Upper lobe of right lung (tissue), 1 donor: Measurements from ENCODE around the gene DYTN. TPM values are rescaled to one million over a fixed set of nuclear protein-coding genes. Genes with fewer than 3 reads are reported as not detected.
"Not testable (repeated sequence)": the region's sequence is repeated elsewhere in the genome, so short reads cannot be mapped to it uniquely, and the experiment has no call there.

Experiments used
- ATAC-seq: fragments of 200-7000 bp; cut with Tn5 transposase; one replicate; pipeline ENCODE4 v1.9.1; 2020; ENCODE audit warnings: mild to moderate bottlenecking, moderate library complexity
- DNase-seq: peaks from one replicate; pipeline ENCODE4 v3.0.0-alpha.2; 2020
- H3K27ac ChIP-seq: fragments of 200-600 bp; one replicate; pipeline ENCODE4 v1.8.0; 2022
- H3K27me3 ChIP-seq: fragments of 200-600 bp; one replicate; pipeline ENCODE4 v1.8.0; 2022; ENCODE audit warnings: mild to moderate bottlenecking
- H3K36me3 ChIP-seq: fragments of 200-600 bp; one replicate; pipeline ENCODE4 v1.8.0; 2022
- H3K4me1 ChIP-seq: fragments of 200-600 bp; one replicate; pipeline ENCODE4 v1.8.0; 2022
- H3K4me3 ChIP-seq: fragments of 200-600 bp; one replicate; pipeline ENCODE4 v1.8.0; 2022; ENCODE audit warnings: mild to moderate bottlenecking
- H3K9me3 ChIP-seq: fragments of 200-600 bp; one replicate; pipeline ENCODE4 v1.8.0; 2022
- intact Hi-C: fragments of 100-400 bp; cut with DNase I; formaldehyde crosslinking; loops from one replicate; pipeline ENCODE4 v1.11.0; 2022
- total RNA-seq: library from RNA; stranded (reverse); fragmentation: NEBNext Ultra II Directional; extraction: Animal tissue kit (Norgen Biotek cat#: 25700); gene quantifications from one replicate; pipeline ENCODE4 v1.2.1, GENCODE V29; 2021
- TF ChIP-seq, protein P1 (sequence below): fragments of 200-600 bp; IDR thresholded peaks from one replicate; pipeline ENCODE4 v1.8.0; 2022; ENCODE audit warnings: antibody characterized with exemption
- donor health status: DM: no; HTN: yes; CAD: no; lungs with severe emphysema.

The DYTN gene
- total RNA-seq, 1 donor from 2014 or later: not detected

DNA sequence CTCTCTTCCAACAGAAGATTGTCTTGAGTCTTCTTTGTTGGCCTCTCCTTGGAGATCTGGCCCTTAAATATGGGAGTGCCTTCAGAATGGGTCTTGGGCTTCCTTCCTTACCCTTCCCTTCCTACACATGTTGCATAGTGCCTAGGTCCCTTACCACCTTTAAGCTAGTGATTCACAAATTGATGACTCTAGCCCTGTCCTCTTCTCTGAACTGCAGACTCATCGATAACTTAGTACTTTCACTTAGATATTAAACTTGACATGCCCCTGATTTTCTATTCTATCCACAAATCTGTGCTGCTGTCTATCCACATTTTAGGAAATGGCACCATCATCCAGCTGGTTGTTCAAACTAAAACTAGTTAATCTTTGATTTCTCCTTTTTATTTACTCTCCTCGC is 9.1 kb upstream of the DYTN start:
- H3K27me3 ChIP-seq: no peaks in the 10 kb centered on the region
- H3K4me3 ChIP-seq: no peak overlapping the region
- H3K27ac ChIP-seq: no peak overlapping the region
- no peaks in the 10 kb centered on the region for H3K9me3 ChIP-seq
- no peaks in the 10 kb centered on the region for H3K4me1 ChIP-seq
- intact Hi-C loops: no loop called here
- ATAC-seq (no peak), DNase-seq (no peak)
- TF ChIP-seq, protein P1, sequence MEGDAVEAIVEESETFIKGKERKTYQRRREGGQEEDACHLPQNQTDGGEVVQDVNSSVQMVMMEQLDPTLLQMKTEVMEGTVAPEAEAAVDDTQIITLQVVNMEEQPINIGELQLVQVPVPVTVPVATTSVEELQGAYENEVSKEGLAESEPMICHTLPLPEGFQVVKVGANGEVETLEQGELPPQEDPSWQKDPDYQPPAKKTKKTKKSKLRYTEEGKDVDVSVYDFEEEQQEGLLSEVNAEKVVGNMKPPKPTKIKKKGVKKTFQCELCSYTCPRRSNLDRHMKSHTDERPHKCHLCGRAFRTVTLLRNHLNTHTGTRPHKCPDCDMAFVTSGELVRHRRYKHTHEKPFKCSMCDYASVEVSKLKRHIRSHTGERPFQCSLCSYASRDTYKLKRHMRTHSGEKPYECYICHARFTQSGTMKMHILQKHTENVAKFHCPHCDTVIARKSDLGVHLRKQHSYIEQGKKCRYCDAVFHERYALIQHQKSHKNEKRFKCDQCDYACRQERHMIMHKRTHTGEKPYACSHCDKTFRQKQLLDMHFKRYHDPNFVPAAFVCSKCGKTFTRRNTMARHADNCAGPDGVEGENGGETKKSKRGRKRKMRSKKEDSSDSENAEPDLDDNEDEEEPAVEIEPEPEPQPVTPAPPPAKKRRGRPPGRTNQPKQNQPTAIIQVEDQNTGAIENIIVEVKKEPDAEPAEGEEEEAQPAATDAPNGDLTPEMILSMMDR: no peak
- H3K36me3 ChIP-seq: no peaks in the 10 kb centered on the region

DNA sequence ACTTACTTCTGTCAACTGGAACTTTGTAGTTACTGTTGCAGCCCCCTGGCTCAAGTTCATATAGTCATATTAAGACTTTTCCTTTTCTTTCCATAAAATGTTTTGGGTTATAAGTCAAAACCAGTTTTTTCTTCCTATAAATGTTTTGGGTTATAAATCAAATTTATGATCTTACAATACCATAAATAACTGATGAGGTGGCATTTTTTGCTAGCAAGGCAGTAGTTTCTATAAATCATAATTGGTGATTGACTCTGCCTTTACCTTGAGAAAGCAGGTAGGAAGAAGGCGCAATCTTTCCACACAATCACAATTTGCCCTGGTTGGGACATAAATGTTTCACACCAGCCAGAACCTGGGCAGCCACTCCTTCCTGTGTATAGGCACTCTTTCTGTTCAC is 5.1 kb upstream of the DYTN start:
- no peak for DNase-seq
- intact Hi-C loops: no loop called here
- ATAC-seq: no peak
- Histone ChIP-seq H3K27me3 (no peaks in the 10 kb centered on the region), H3K36me3 (no peaks in the 10 kb centered on the region), H3K9me3 (no peaks in the 10 kb centered on the region), H3K4me1 (no peaks in the 10 kb centered on the region), H3K4me3 (no peak overlapping the region), H3K27ac (no peak overlapping the region)
- TF ChIP-seq, protein P1: no peak

DNA sequence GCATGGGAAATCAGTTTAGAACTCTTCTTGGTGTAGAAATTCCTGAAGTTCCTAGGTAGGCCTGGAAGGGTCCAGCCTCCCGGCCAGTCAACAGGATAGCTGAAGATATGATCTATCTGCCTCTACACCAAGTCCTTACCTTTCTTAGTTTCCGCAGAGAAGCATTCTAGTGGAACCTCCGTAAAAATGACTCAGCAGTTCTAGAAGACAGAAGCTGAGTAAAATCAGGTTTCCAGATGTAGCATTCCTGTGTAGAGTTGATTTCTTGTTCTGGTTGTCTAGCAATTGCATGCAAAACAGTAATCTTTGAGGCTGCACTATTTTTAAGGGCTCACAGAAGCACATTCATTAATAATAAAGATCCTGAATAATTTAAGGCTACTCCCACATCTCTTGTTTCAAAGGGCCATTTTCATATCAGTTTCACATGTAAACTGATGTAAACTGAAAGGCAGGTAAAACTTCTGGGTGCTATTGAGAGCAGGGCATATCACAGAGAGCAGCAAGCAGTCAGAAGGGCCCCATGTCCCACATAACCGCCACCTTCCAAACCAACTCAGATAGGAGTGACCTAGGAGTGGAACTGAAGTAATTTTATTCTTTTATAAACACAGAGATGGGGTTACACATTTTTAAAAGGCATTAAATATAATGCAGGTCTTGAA is 3.2 kb upstream of the DYTN start:
- Histone ChIP-seq H3K4me1 (no peaks in the 10 kb centered on the region), H3K4me3 (no peak overlapping the region), H3K27ac (no peak overlapping the region), H3K27me3 (no peaks in the 10 kb centered on the region), H3K9me3 (no peaks in the 10 kb centered on the region), H3K36me3 (no peaks in the 10 kb centered on the region)
- TF ChIP-seq, protein P1: no peak
- ATAC-seq (no peak), DNase-seq (no peak)
- intact Hi-C loops: no loop called here

DNA sequence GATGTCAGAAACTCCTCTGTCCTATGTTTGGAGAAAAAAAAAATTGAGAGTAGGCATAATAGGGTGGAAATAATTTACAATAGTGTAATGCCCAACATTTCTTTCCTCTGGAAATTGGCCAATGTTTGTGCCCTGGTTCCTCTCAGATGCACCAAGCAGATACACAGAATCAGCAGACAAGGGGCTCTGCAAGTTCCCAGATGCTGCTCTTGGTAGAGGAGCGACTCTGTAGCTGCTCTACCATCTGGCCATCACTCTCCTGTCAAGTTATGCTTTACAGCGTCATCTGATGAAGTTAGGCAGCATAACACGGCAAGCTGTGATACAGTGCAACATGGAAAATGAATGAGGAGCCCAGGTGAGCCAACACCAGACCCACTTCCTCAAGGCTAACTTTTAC is 1.6 kb downstream of the DYTN start:
- TF ChIP-seq, protein P1: no peak
- intact Hi-C loops: no loop called here
- DNase-seq (no peak), ATAC-seq (no peak)
- Histone ChIP-seq H3K27me3 (no peaks in the 10 kb centered on the region), H3K4me1 (no peaks in the 10 kb centered on the region), H3K36me3 (no peaks in the 10 kb centered on the region), H3K4me3 (no peak overlapping the region), H3K9me3 (no peaks in the 10 kb centered on the region), H3K27ac (no peak overlapping the region)

DNA sequence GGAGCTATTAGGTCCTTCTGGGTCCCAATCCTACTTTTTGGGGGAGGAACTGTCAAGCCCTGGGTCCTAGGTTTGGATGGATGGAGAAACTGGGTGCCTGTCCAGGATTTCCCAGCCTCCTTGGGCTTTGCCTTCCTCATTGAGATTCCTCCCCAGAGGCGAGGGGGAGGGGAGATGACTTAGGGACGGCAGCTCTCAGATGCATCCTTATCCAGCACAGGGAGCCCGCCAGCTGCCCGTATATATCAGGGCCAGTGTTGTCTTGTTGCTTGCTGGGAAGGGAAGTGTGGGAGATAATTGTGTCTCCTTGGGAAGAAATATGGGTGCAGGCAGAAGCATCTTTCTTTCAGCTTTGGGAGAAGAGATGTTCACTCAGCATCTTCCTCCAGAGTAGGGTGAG is 3.0 kb downstream of the DYTN start:
- DNase-seq, H3K9me3 ChIP-seq, ATAC-seq, H3K4me3 ChIP-seq, H3K4me1 ChIP-seq, H3K27ac ChIP-seq, H3K27me3 ChIP-seq, H3K36me3 ChIP-seq, intact Hi-C loops: not testable (repeated sequence)

DNA sequence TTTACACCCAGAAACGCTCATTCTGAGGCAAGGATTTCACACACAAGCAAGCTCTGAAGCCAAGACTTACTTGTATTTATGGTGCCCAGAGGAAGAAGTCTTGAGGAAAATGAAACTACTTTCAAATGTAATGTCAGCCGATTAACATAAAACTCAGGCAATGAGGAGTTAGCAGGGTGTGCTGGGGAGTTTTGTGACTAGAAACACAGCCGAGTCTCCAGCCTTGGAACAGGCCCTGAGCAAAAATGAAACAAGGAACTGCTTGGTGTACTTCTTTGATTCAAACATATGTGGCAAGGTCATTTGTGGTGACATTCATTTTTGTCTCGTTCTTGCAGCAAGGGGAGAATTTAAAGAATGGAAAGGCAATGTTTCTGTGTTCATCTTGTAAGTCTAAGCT is 4.5 kb downstream of the DYTN start:
- no peaks in the 10 kb centered on the region for H3K36me3 ChIP-seq
- H3K4me3 ChIP-seq: no peak overlapping the region
- intact Hi-C loops: no loop called here
- DNase-seq (no peak), ATAC-seq (peak; percentile 53)
- H3K27ac ChIP-seq: no peak overlapping the region
- H3K4me1 ChIP-seq: no peaks in the 10 kb centered on the region
- TF ChIP-seq, protein P1: no peak
- H3K27me3 ChIP-seq: no peaks in the 10 kb centered on the region
- no peaks in the 10 kb centered on the region for H3K9me3 ChIP-seq
